PFSK-1 (cell line): ENCODE measurements around the gene R3HCC1L.

ENCODE experiments used
- FOXP2 ChIP-seq: optimal IDR thresholded peaks from 2 replicates; pipeline ENCODE3; 2011; ENCODE audit warnings: borderline replicate concordance, control low read depth, inconsistent platforms; ENCODE audit not compliant: insufficient read depth; ENCODE audit errors: extremely low read length, extremely low read depth
- POLR2AphosphoS5 ChIP-seq: IDR thresholded peaks from 2 replicates; pipeline ENCODE4 v1.6.1; 2012; ENCODE audit warnings: low read depth, mild to moderate bottlenecking, control low read depth, low read length, moderate library complexity
- REST ChIP-seq, 2 experiments: IDR thresholded peaks; 2 replicates each; pipeline versions ENCODE4 v1.6.1 to v1.8.0; 2011 to 2012; ENCODE audit warnings: low read depth in 2 of 2, low read length in 2 of 2, control low read depth in 1 of 2, inconsistent platforms in 1 of 2, mild to moderate bottlenecking in 1 of 2, moderate library complexity in 1 of 2; ENCODE audit not compliant: insufficient read depth in 1 of 2
- SIN3A ChIP-seq: IDR thresholded peaks from 2 replicates; pipeline ENCODE4 v1.6.1; 2012; ENCODE audit warnings: mild to moderate bottlenecking, low read length, moderate library complexity, borderline replicate concordance; ENCODE audit not compliant: insufficient read depth
- TAF1 ChIP-seq: IDR thresholded peaks from 2 replicates; pipeline ENCODE4 v1.6.1; 2012; ENCODE audit warnings: low read length, control low read depth, borderline replicate concordance; ENCODE audit not compliant: insufficient read depth

R3HCC1L gene

GRCh38 chr10:98270073-98270740 lies 135.8 kb downstream of the R3HCC1L start:
- TF ChIP-seq FOXP2, result no peak
- TF ChIP-seq TAF1, result no peak
- no peak for TF ChIP-seq SIN3A
- no peak for TF ChIP-seq REST (IDR thresholded peaks at IDR 0.05; ENCODE audit: insufficient read depth in 1 of 2, low read depth in 2 of 2, low read length in 2 of 2)

GRCh38 chr10:98270786-98271185 lies 136.3 kb downstream of the R3HCC1L start:
- TF ChIP-seq FOXP2 (no peak), REST (IDR thresholded peaks at IDR 0.05; ENCODE audit: insufficient read depth in 1 of 2, low read depth in 2 of 2, low read length in 2 of 2) (no peak), SIN3A (no peak), TAF1 (no peak), POLR2AphosphoS5 (no peak)

- TF ChIP-seq SIN3A, result no peak
- TF ChIP-seq POLR2AphosphoS5, result no peak
- TF ChIP-seq FOXP2, result no peak
- no peak for TF ChIP-seq TAF1
- TF ChIP-seq REST (IDR thresholded peaks at IDR 0.05; ENCODE audit: insufficient read depth in 1 of 2, low read depth in 2 of 2, low read length in 2 of 2), result no peak
Measured at GRCh38 chr10:98272245-98272644, 137.8 kb downstream of the R3HCC1L start.

GRCh38 chr10:98272656-98273055 lies 138.2 kb downstream of the R3HCC1L start:
- TF ChIP-seq SIN3A (no peak), TAF1 (no peak), POLR2AphosphoS5 (no peak), FOXP2 (no peak), REST (IDR thresholded peaks at IDR 0.05; ENCODE audit: insufficient read depth in 1 of 2, low read depth in 2 of 2, low read length in 2 of 2) (no peak)
